Heart right ventricle (tissue), 16 donors: Measurements from ENCODE around the gene TENT5A. TPM values are rescaled to one million over a fixed set of nuclear protein-coding genes. Genes with fewer than 3 reads are reported as not detected.

Experiments used
- ATAC-seq, 8 donors: fragments of 200-7000 bp; cut with Tn5 transposase; one replicate each; pipeline ENCODE4 v1.9.1; 2020; ENCODE audit warnings: mild to moderate bottlenecking in 8 of 8, moderate library complexity in 8 of 8, moderate number of reproducible peaks in 1 of 8
- DNase-seq, 2 donors: peaks; one replicate each; pipeline ENCODE4 v3.0.0-alpha.2; 2020
- H3K27ac ChIP-seq, 10 donors: fragments of 200-600 bp; sonication (generic) in 2 of 10; one replicate each; pipeline versions ENCODE4 v1.5.0 to v1.8.0; 2020 to 2022; ENCODE audit warnings: mild to moderate bottlenecking in 3 of 10
- H3K27me3 ChIP-seq, 7 donors: fragments of 200-600 bp; one replicate each; pipeline ENCODE4 v1.8.0; 2021 to 2022; ENCODE audit warnings: mild to moderate bottlenecking in 2 of 7
- H3K36me3 ChIP-seq, 9 donors: fragments of 200-600 bp; sonication (generic) in 1 of 9; one replicate each; pipeline versions ENCODE4 v1.5.0 to v1.8.0; 2020 to 2022; ENCODE audit warnings: mild to moderate bottlenecking in 2 of 9
- H3K4me1 ChIP-seq, 9 donors: fragments of 200-600 bp; sonication (generic) in 1 of 9; one replicate each; pipeline versions ENCODE4 v1.5.0 to v1.8.0; 2020 to 2022; ENCODE audit warnings: mild to moderate bottlenecking in 4 of 9
- H3K4me3 ChIP-seq, 10 donors: fragments of 200-600 bp; sonication (generic) in 2 of 10; one replicate each; pipeline versions ENCODE4 v1.5.0 to v1.8.0; 2020 to 2022; ENCODE audit warnings: mild to moderate bottlenecking in 7 of 10, moderate library complexity in 2 of 10
- H3K9me3 ChIP-seq, 11 donors: fragments of 200-600 bp in 10 of 11; sonication (generic) in 2 of 11; one replicate each; pipeline versions ENCODE4 v1.5.0 to v1.8.0; 2013 to 2022; ENCODE audit warnings: mild to moderate bottlenecking in 2 of 11, control low read depth in 1 of 11, moderate library complexity in 1 of 11
- WGBS, 2 donors: extraction: QIAGEN DNeasy Blood & Tissue Kit; methylation state at CpG; one replicate each; pipeline ENCODE4 v1.1.7; 2013; ENCODE audit warnings: inconsistent platforms in 1 of 2; 5-methylcytosine and 5-hydroxymethylcytosine counted together
- intact Hi-C, 10 donors: fragments of 100-400 bp; cut with DNase I; formaldehyde crosslinking; loops; one replicate each; pipeline versions ENCODE4 v1.11.1 to v1.14.2; 2022
- polyA plus RNA-seq, 2 donors: library from polyadenylated mRNA; stranded (reverse); fragments of 200-250 nt; gene quantifications; one replicate each; pipeline ENCODE4 v1.2.3, GENCODE V29; 2013
- total RNA-seq, 10 donors: library from RNA; stranded (reverse); fragmentation: NEBNext Ultra II Directional in 3 of 10; extraction: Animal tissue kit (Norgen Biotek cat#: 25700) in 3 of 10; gene quantifications; one replicate each; pipeline versions ENCODE4 v1.2.1 to v1.2.4, GENCODE V29; 2021 to 2023
- TF ChIP-seq, protein P1 (sequence below), 9 donors: fragments of 200-600 bp; sonication (generic) in 2 of 9; IDR thresholded peaks; one replicate each; pipeline versions ENCODE4 v1.5.0 to v1.8.0; 2021 to 2022; ENCODE audit warnings: antibody characterized with exemption in 9 of 9, mild to moderate bottlenecking in 5 of 9, moderate library complexity in 1 of 9
- donor health status: Arrhythmogenic right ventricular cardiomyopathy.
- donor health status: ischemic (EF 13 %, LVEDD 7.1; RV severe dilation, severe dysfunction).
- donor health status: healthy with polysubstance abuse.
- donor health status: DM: no; HTN: yes; CAD: no.
- donor health status: DM: no; HTN: no; CAD: no.
- donor health status: ischemic (EF 25% LVEDD 6.9; RV normal size, moderate dysfunction).
- donor health status: ischemic (EF 25% LVEDD 5.7; RV mildly dilated, moderate dysfunction).
- donor health status: healthy.
- donor health status: DM: yes; HTN: yes; CAD: no.
- donor health status: Ischemic cardiomyopathy.
- donor health status: ischemic (EF 35%, LVEDD 5.7; RV mildly dilated, moderate dysfunction).
- donor health status: nonischemic (EF 11% LVEDD 7.7; RV severe dilation, severe dysfunction).
- donor health status: DM: yes; HTN: yes; CAD: no.
- donor health status: PGD.
- donor health status: ischemic (EF 29% LVEDD 5.4; RV normal size, mild dysfunction).
- donor health status: nonischemic (EF 23%, LVEDD 6.1; RV moderate dilation, normal function).

Gene TENT5A
- total and polyA plus RNA-seq, 12 donors, result 17.3 to 72.1 (median 44.0) TPM

GRCh38 chr6:81704700-81705099 lies 47.8 kb downstream of the TENT5A start:
- intact Hi-C loops, result no loop called here
- H3K9me3 ChIP-seq, result no peaks in the 10 kb centered on the region
- TF ChIP-seq, protein P1, sequence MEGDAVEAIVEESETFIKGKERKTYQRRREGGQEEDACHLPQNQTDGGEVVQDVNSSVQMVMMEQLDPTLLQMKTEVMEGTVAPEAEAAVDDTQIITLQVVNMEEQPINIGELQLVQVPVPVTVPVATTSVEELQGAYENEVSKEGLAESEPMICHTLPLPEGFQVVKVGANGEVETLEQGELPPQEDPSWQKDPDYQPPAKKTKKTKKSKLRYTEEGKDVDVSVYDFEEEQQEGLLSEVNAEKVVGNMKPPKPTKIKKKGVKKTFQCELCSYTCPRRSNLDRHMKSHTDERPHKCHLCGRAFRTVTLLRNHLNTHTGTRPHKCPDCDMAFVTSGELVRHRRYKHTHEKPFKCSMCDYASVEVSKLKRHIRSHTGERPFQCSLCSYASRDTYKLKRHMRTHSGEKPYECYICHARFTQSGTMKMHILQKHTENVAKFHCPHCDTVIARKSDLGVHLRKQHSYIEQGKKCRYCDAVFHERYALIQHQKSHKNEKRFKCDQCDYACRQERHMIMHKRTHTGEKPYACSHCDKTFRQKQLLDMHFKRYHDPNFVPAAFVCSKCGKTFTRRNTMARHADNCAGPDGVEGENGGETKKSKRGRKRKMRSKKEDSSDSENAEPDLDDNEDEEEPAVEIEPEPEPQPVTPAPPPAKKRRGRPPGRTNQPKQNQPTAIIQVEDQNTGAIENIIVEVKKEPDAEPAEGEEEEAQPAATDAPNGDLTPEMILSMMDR (IDR thresholded peaks at IDR 0.05), result no peak
- no peaks in the 10 kb centered on the region for H3K36me3 ChIP-seq
- DNase-seq (no peak), ATAC-seq (no peak)
- peaks cover 0 to 26% (median 3%) of the 10 kb centered on the region in 9 donors for H3K4me1 ChIP-seq
- H3K4me3 ChIP-seq, result no peak overlapping the region
- H3K27me3 ChIP-seq, result no peaks in the 10 kb centered on the region
- no peak overlapping the region for H3K27ac ChIP-seq

- no peak for DNase-seq
- intact Hi-C loops, result no loop called here
Observed at GRCh38 chr6:81700414-81700813, 52.1 kb downstream of the TENT5A start.

DNA sequence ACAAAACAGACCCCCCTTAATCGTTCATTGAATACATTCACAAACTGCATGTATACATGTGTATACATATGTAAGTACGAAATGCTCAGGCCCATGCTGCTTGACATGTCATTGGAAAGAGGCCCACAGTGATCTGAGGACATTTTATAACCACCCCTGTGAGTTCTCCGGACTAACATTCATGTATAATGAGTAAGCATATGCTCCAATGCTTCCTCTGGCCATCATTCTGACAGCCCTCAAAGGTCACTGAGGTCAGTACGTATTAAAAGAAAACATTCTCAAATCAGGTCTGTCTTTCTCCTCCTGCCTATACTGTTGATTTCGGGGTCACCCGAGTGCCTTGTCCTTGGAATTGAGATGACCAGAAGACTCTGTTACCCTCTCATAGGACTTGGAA lies 54.9 kb downstream of the TENT5A start:
- no peaks in the 10 kb centered on the region for H3K27me3 ChIP-seq
- 65% methylated on average over 6 of the region's 6 CpGs for WGBS, 2 donors
- no peak overlapping the region for H3K4me3 ChIP-seq
- H3K4me1 ChIP-seq, result peaks cover 0 to 37% (median 7%) of the 10 kb centered on the region in 9 donors
- peak overlapping the region in 1 of 10 donors; percentile 23 for H3K27ac ChIP-seq
- no peaks in the 10 kb centered on the region for H3K36me3 ChIP-seq
- TF ChIP-seq, protein P1 (IDR thresholded peaks at IDR 0.05), result no peak
- intact Hi-C loops, result no loop called here
- DNase-seq (no peak), ATAC-seq (peak in 6 of 8 donors; percentile 25 to 75 (median 55))
- no peaks in the 10 kb centered on the region for H3K9me3 ChIP-seq

More at GRCh38 chr6:81700414-81700813, 52.1 kb downstream of the TENT5A start:
- no peak overlapping the region for H3K27ac ChIP-seq
- no peak for ATAC-seq
- TF ChIP-seq, protein P1 (IDR thresholded peaks at IDR 0.05), result no peak
- H3K9me3 ChIP-seq, result no peaks in the 10 kb centered on the region
- WGBS, 2 donors, result 72 to 87% methylated on average over 1 of the region's 1 CpG
- no peaks in the 10 kb centered on the region for H3K36me3 ChIP-seq
- H3K4me1 ChIP-seq, result peaks cover 0 to 37% (median 7%) of the 10 kb centered on the region in 9 donors
- no peak overlapping the region for H3K4me3 ChIP-seq
- H3K27me3 ChIP-seq, result no peaks in the 10 kb centered on the region

- H3K4me3 ChIP-seq, result no peak overlapping the region
- ATAC-seq (peak in 4 of 8 donors; percentile 40 to 58 (median 52)), DNase-seq (no peak)
- H3K9me3 ChIP-seq, result no peaks in the 10 kb centered on the region
- intact Hi-C loops, result no loop called here
- H3K27ac ChIP-seq, result no peak overlapping the region
- 75 to 83% methylated on average over 3 of the region's 3 CpGs for WGBS, 2 donors
- no peaks in the 10 kb centered on the region for H3K27me3 ChIP-seq
- H3K4me1 ChIP-seq, result peaks cover 0 to 36% (median 7%) of the 10 kb centered on the region in 9 donors
- TF ChIP-seq, protein P1 (IDR thresholded peaks at IDR 0.05), result no peak
- H3K36me3 ChIP-seq, result no peaks in the 10 kb centered on the region
Observed at GRCh38 chr6:81696524-81696923, 56.0 kb downstream of the TENT5A start.
